ENCODE data around the gene PUS1. TPM values are rescaled to one million over a fixed set of nuclear protein-coding genes. Genes with fewer than 3 reads are reported as not detected.

PUS1 gene
- total RNA-seq, 1 experiment from 2014 or later: 117 TPM

DNA sequence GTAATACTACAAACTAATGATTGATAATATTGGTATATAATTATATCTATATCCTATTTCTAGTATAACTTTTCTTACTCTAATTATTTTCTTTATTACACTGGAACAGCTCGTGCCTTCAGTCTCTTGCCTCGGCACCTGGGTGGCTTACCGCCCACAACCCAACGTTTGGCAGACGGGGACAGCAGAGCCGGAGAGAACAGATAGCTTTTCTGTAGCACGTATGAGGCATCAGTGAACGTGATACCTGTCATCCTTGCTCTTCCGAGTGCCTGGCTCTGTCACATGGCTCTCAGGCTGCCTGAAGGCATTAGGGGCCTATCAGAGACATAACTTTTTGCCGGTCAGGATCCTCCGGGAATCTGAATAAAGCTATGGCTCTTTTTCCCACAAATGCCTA, 5.5 kb downstream of the PUS1 start:
- Histone ChIP-seq H3K4me2 (ENCODE audit: insufficient read depth, insufficient read length, low read length) (no peak overlapping the region), H4K8ac (replicated peaks; ENCODE audit: insufficient read length, low read depth, low read length) (no peak overlapping the region), H3K4me1 (ENCODE audit: insufficient read depth, low read length) (no peaks in the 10 kb centered on the region), H2BK120ac (ENCODE audit: low read depth, low read length, poor library complexity, severe bottlenecking) (no peak overlapping the region), H3K14ac (ENCODE audit: insufficient read depth, low read length) (no peak overlapping the region), H4K5ac (ENCODE audit: insufficient read length, low read depth, low read length) (no peak overlapping the region), H3K9me3 (ENCODE audit: control insufficient read depth, low read depth, low read length) (no peaks in the 10 kb centered on the region), H3T11ph (ENCODE audit: low read length) (no peak overlapping the region), H2BK12ac (ENCODE audit: insufficient read length, low read depth, low read length) (no peak overlapping the region), H3K4ac (ENCODE audit: low read depth, low read length) (no peak overlapping the region), H3K23me2 (ENCODE audit: insufficient read length, low read depth, low read length, poor library complexity, severe bottlenecking) (peaks cover 3% of the 10 kb centered on the region), H2BK15ac (ENCODE audit: low read depth, low read length) (no peak overlapping the region), H2AFZ (ENCODE audit: low read length) (no peak overlapping the region), H4K91ac (ENCODE audit: insufficient read length, low read depth, low read length) (no peak overlapping the region), H3K27me3 (ENCODE audit: insufficient read depth, low read length) (no peaks in the 10 kb centered on the region), H3K79me1 (ENCODE audit: insufficient read depth, low read depth, low read length, poor library complexity, severe bottlenecking) (peaks cover 4% of the 10 kb centered on the region), H2BK5ac (ENCODE audit: insufficient read length, low read length) (no peak overlapping the region), H3K23ac (ENCODE audit: insufficient read length, low read depth, low read length) (no peak overlapping the region), H3K9ac (ENCODE audit: extremely low read depth, insufficient read length, low read length) (no peak overlapping the region), H2BK20ac (ENCODE audit: low read depth, low read length, poor library complexity, severe bottlenecking) (no peak overlapping the region), H3K27ac (ENCODE audit: insufficient read length, low read depth, low read length) (no peak overlapping the region), H4K20me1 (ENCODE audit: control insufficient read depth, insufficient read depth, insufficient read length) (no peaks in the 10 kb centered on the region), H3K79me2 (ENCODE audit: insufficient read depth, low read length) (peaks cover 7% of the 10 kb centered on the region; the same call in 1 of the 2 replicates), H3K18ac (ENCODE audit: insufficient read length, low read depth, low read length) (no peak overlapping the region), H3K56ac (ENCODE audit: insufficient read length, low read depth, low read length) (no peak overlapping the region), H2AK5ac (ENCODE audit: insufficient read length, low read length) (no peak overlapping the region)
- no peak overlapping the region for H3K27ac Mint-ChIP-seq
- DNase-seq: no peak
- no peaks in the 10 kb centered on the region for H3K9me3 Mint-ChIP-seq
- peaks cover 50 to 88% (median 63%) of the 10 kb centered on the region in 3 experiments for H3K36me3 Mint-ChIP-seq (ENCODE audit: insufficient read depth in 1 of 3, low read depth in 3 of 3)
- no peak overlapping the region for H3K4me3 Mint-ChIP-seq
- TF ChIP-seq, protein P1, sequence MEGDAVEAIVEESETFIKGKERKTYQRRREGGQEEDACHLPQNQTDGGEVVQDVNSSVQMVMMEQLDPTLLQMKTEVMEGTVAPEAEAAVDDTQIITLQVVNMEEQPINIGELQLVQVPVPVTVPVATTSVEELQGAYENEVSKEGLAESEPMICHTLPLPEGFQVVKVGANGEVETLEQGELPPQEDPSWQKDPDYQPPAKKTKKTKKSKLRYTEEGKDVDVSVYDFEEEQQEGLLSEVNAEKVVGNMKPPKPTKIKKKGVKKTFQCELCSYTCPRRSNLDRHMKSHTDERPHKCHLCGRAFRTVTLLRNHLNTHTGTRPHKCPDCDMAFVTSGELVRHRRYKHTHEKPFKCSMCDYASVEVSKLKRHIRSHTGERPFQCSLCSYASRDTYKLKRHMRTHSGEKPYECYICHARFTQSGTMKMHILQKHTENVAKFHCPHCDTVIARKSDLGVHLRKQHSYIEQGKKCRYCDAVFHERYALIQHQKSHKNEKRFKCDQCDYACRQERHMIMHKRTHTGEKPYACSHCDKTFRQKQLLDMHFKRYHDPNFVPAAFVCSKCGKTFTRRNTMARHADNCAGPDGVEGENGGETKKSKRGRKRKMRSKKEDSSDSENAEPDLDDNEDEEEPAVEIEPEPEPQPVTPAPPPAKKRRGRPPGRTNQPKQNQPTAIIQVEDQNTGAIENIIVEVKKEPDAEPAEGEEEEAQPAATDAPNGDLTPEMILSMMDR (conservative IDR thresholded peaks at IDR 0.05): no peak
- no CpG with 5 or more reads among the region's 11 CpGs for WGBS (ENCODE audit: extremely low coverage, insufficient read length, low lambda C conversion rate)
- no peaks in the 10 kb centered on the region for H3K27me3 Mint-ChIP-seq (ENCODE audit: low read depth)
- H3K4me1 Mint-ChIP-seq: peaks cover 3 to 4% of the 10 kb centered on the region in 2 experiments

Measured in H9 (cell line).